HEK293 (cell line): Measurements from ENCODE around the gene ENO2.

Experiments used
- CTCF ChIA-PET: fragments of 350-600 bp; formaldehyde crosslinking; extraction: SDS; loops from one replicate; lab custom pipeline; 2021; ENCODE audit warnings: antibody characterized with exemption; lab: Yijun Ruan, JAX
- POLR2A ChIA-PET: fragments of 300-600 bp; formaldehyde crosslinking; extraction: SDS; loops from one replicate; lab custom pipeline; 2020; ENCODE audit warnings: antibody characterized with exemption, inconsistent platforms; lab: Yijun Ruan, JAX
- H3K27ac ChIP-seq: fragments of 200-500 bp; sonication (Bioruptor generic); 2 replicates; pipeline ENCODE4 v1.5.1; 2014; ENCODE audit warnings: low read depth, low read length, control low read depth, inconsistent platforms; ENCODE audit errors: extremely low read depth
- H3K36me3 ChIP-seq, 2 experiments: fragments of 200-500 bp in 1 of 2; sonication (Bioruptor generic) in 1 of 2; 1 replicate in 1 of 2; 2 replicates in 1 of 2; pipeline ENCODE4 v1.5.1; 2014 to 2017; ENCODE audit warnings: inconsistent platforms in 2 of 2, low read length in 2 of 2; ENCODE audit not compliant: control insufficient read depth in 2 of 2, insufficient read depth in 1 of 2
- H3K4me1 ChIP-seq: fragments of 200-500 bp; sonication (Bioruptor generic); 2 replicates; pipeline ENCODE4 v1.5.1; 2014; ENCODE audit warnings: mild to moderate bottlenecking, low read length, inconsistent platforms; ENCODE audit not compliant: control insufficient read depth, insufficient read depth
- H3K4me3 ChIP-seq: 2 replicates; pipeline ENCODE4 v1.5.1; 2011; ENCODE audit warnings: low read depth, mild to moderate bottlenecking, control low read depth, low read length, moderate library complexity
- H3K9me3 ChIP-seq: fragments of 200-500 bp; sonication (Bioruptor generic); 2 replicates; pipeline ENCODE4 v1.5.1; 2014; ENCODE audit warnings: low read depth, low read length, inconsistent platforms; ENCODE audit not compliant: control insufficient read depth, insufficient read depth
- GLIS1 ChIP-seq: fragments of 450-650 bp; formaldehyde crosslinking; IDR thresholded peaks from 2 replicates; pipeline ENCODE4 v1.5.1; 2016; ENCODE audit warnings: missing biosample characterization, missing genetic modification characterization
- HIC1 ChIP-seq: fragments of 450-650 bp; formaldehyde crosslinking; IDR thresholded peaks from 2 replicates; pipeline ENCODE4 v1.5.1; 2016; ENCODE audit warnings: missing biosample characterization, missing genetic modification characterization
- HOXA7 ChIP-seq: sonication (generic); formaldehyde crosslinking; IDR thresholded peaks from 2 replicates; pipeline ENCODE4 v1.8.1; 2022; ENCODE audit warnings: missing genetic modification reagents, borderline replicate concordance
- IKZF3 ChIP-seq: fragments of 450-650 bp; IDR thresholded peaks from 2 replicates; pipeline ENCODE4 v1.5.0; 2018; ENCODE audit warnings: missing biosample characterization, mild to moderate bottlenecking, missing genetic modification characterization, moderate library complexity
- KLF17 ChIP-seq: fragments of 450-650 bp; formaldehyde crosslinking; IDR thresholded peaks from 2 replicates; pipeline ENCODE4 v1.5.1; 2016; ENCODE audit warnings: missing biosample characterization, missing genetic modification characterization
- OVOL3 ChIP-seq: fragments of 450-650 bp; formaldehyde crosslinking; IDR thresholded peaks from 2 replicates; pipeline ENCODE4 v1.5.1; 2016; ENCODE audit warnings: missing biosample characterization, missing genetic modification characterization
- WT1 ChIP-seq: fragments of 450-650 bp; formaldehyde crosslinking; IDR thresholded peaks from 2 replicates; pipeline ENCODE4 v1.5.1; 2016; ENCODE audit warnings: missing biosample characterization, missing genetic modification characterization
- YY2 ChIP-seq: fragments of 450-650 bp; formaldehyde crosslinking; IDR thresholded peaks from 2 replicates; pipeline ENCODE4 v1.5.1; 2016; ENCODE audit warnings: missing biosample characterization, missing genetic modification characterization
- ZBTB44 ChIP-seq: fragments of 450-650 bp; IDR thresholded peaks from 2 replicates; pipeline ENCODE4 v1.5.1; 2018; ENCODE audit warnings: missing biosample characterization, mild to moderate bottlenecking, missing genetic modification characterization
- ZBTB49 ChIP-seq: fragments of 450-650 bp; formaldehyde crosslinking; IDR thresholded peaks from 2 replicates; pipeline ENCODE4 v1.5.1; 2016; ENCODE audit warnings: missing biosample characterization, missing genetic modification characterization, low read depth
- ZBTB6 ChIP-seq: fragments of 450-650 bp; formaldehyde crosslinking; IDR thresholded peaks from 2 replicates; pipeline ENCODE4 v1.5.1; 2017; ENCODE audit warnings: missing biosample characterization, missing genetic modification characterization
- ZEB2 ChIP-seq: fragments of 450-650 bp; formaldehyde crosslinking; IDR thresholded peaks from 2 replicates; pipeline ENCODE4 v1.5.1; 2016; ENCODE audit warnings: missing biosample characterization, missing genetic modification characterization
- ZIC2 ChIP-seq: fragments of 450-650 bp; formaldehyde crosslinking; IDR thresholded peaks from 2 replicates; pipeline ENCODE4 v1.5.1; 2016; ENCODE audit warnings: missing biosample characterization, missing genetic modification characterization
- ZNF140 ChIP-seq: fragments of 450-650 bp; formaldehyde crosslinking; IDR thresholded peaks from 2 replicates; pipeline ENCODE4 v1.5.1; 2016; ENCODE audit warnings: missing biosample characterization, missing genetic modification characterization
- ZNF146 ChIP-seq: fragments of 450-650 bp; formaldehyde crosslinking; IDR thresholded peaks from 2 replicates; pipeline ENCODE4 v1.5.1; 2016; ENCODE audit warnings: missing biosample characterization, missing genetic modification characterization
- ZNF175 ChIP-seq: fragments of 450-650 bp; formaldehyde crosslinking; IDR thresholded peaks from 2 replicates; pipeline ENCODE4 v1.5.1; 2016; ENCODE audit warnings: missing biosample characterization, missing genetic modification characterization
- ZNF211 ChIP-seq: fragments of 450-650 bp; formaldehyde crosslinking; IDR thresholded peaks from 2 replicates; pipeline ENCODE4 v1.5.1; 2016; ENCODE audit warnings: low read depth, missing biosample characterization, missing genetic modification characterization
- ZNF223 ChIP-seq: fragments of 450-650 bp; formaldehyde crosslinking; IDR thresholded peaks from 2 replicates; pipeline ENCODE4 v1.5.1; 2016; ENCODE audit warnings: missing biosample characterization, missing genetic modification characterization
- ZNF23 ChIP-seq: fragments of 450-650 bp; formaldehyde crosslinking; IDR thresholded peaks from 2 replicates; pipeline ENCODE4 v1.5.1; 2016; ENCODE audit warnings: missing biosample characterization, missing genetic modification characterization, borderline replicate concordance
- ZNF239 ChIP-seq: fragments of 450-650 bp; formaldehyde crosslinking; IDR thresholded peaks from 2 replicates; pipeline ENCODE4 v1.5.1; 2016; ENCODE audit warnings: missing biosample characterization, missing genetic modification characterization
- ZNF350 ChIP-seq: fragments of 450-650 bp; formaldehyde crosslinking; IDR thresholded peaks from 2 replicates; pipeline ENCODE4 v1.5.0; 2017; ENCODE audit warnings: missing biosample characterization, mild to moderate bottlenecking, missing genetic modification characterization
- ZNF473 ChIP-seq: fragments of 450-650 bp; formaldehyde crosslinking; IDR thresholded peaks from 2 replicates; pipeline ENCODE4 v1.5.1; 2017; ENCODE audit warnings: missing biosample characterization, missing genetic modification characterization
- ZNF513 ChIP-seq: fragments of 450-650 bp; IDR thresholded peaks from 2 replicates; pipeline ENCODE4 v1.5.1; 2018; ENCODE audit warnings: missing biosample characterization, missing genetic modification characterization
- ZNF571 ChIP-seq: fragments of 450-650 bp; formaldehyde crosslinking; IDR thresholded peaks from 2 replicates; pipeline ENCODE4 v1.5.0; 2017; ENCODE audit warnings: missing biosample characterization, missing genetic modification characterization
- ZNF747 ChIP-seq: fragments of 450-650 bp; formaldehyde crosslinking; IDR thresholded peaks from 2 replicates; pipeline ENCODE4 v1.5.1; 2016; ENCODE audit warnings: missing biosample characterization, missing genetic modification characterization
- ZNF76 ChIP-seq: fragments of 450-650 bp; formaldehyde crosslinking; IDR thresholded peaks from 2 replicates; pipeline ENCODE4; 2016; ENCODE audit warnings: low read depth, missing biosample characterization, missing genetic modification characterization, borderline replicate concordance

Gene ENO2

GRCh38 chr12:6936194-6936635 lies 21.8 kb downstream of the ENO2 start (continued):
- TF ChIP-seq ZBTB6 (tag by site-specific recombination) (peak; percentile 39; the same call in 1 of the 2 replicates), ZNF146 (tag by site-specific recombination) (peak; percentile 66), ZBTB49 (tag by site-specific recombination) (no peak), YY2 (no peak), ZIC2 (tag by site-specific recombination) (no peak), ZEB2 (tag by site-specific recombination) (no peak), GLIS1 (tag by site-specific recombination) (no peak), ZNF513 (tag by site-specific recombination) (peak; percentile 31; the same call in 1 of the 2 replicates)
- TF ChIP-seq, all 188 proteins: peak for 7

- Histone ChIP-seq H3K27ac (peak overlapping the region; percentile 95), H3K36me3 (peaks cover 30 to 83% of the 10 kb centered on the region in 2 experiments), H3K4me3 (peak overlapping the region; percentile 54), H3K9me3 (no peaks in the 10 kb centered on the region), H3K4me1 (peaks cover 6% of the 10 kb centered on the region)
- ChIA-PET CTCF (interaction anchor here (0.7 to 4.9 kb wide), 11 partner anchors 11 to 177 kb away, joined by 3 to 53 read pairs (median 4); partner anchors contain the start of genes CDCA3, SPSB2, TPI1 and USP5), POLR2A (interaction anchor here (0.9 to 4.1 kb wide), 11 partner anchors 8 to 85 kb away, joined by 3 to 45 read pairs (median 7); partner anchors contain the start of genes SPSB2, TPI1 and USP5)
- TF ChIP-seq ZNF175 (tag by site-specific recombination) = no peak
- no peak; the same call in 1 of the 2 replicates for TF ChIP-seq ZNF76
- TF ChIP-seq HOXA7 (CRISPR knock-in tag) = no peak
- TF ChIP-seq IKZF3 (tag by site-specific recombination) = no peak
- no peak for TF ChIP-seq OVOL3 (tag by site-specific recombination)
- no peak for TF ChIP-seq ZNF350 (tag by site-specific recombination)
- no peak for TF ChIP-seq ZNF239
- TF ChIP-seq ZNF23 (tag by site-specific recombination) = no peak
- peak; percentile 100 for TF ChIP-seq ZBTB44 (tag by site-specific recombination)
- TF ChIP-seq HIC1 = peak; percentile 29; the same call in 1 of the 2 replicates
- no peak for TF ChIP-seq ZNF571 (tag by site-specific recombination)
- TF ChIP-seq ZNF140 = no peak
- no peak for TF ChIP-seq ZNF223
- no peak for TF ChIP-seq KLF17
- no peak for TF ChIP-seq ZNF747 (tag by site-specific recombination)
- TF ChIP-seq WT1 (tag by site-specific recombination) = peak; percentile 46
- TF ChIP-seq ZNF211 (tag by site-specific recombination) = no peak
- TF ChIP-seq ZNF473 (tag by site-specific recombination) = no peak
These were observed 22.5 kb downstream of the ENO2 start for GRCh38 chr12:6936636-6937480.
